T-cell (primary cell): ENCODE results near the gene TAF7. TPM values are rescaled to one million over a fixed set of nuclear protein-coding genes. Genes with fewer than 3 reads are reported as not detected.

Source experiments
- ATAC-seq, 4 experiments: fragments of 200-7000 bp in 3 of 4; fragments of 150-1000 bp in 1 of 4; cut with Tn5 transposase; replicated peaks in 1 of 4; 1 replicate in 3 of 4; 2 replicates in 1 of 4; pipeline ENCODE4 v1.10.0; 2021; ENCODE audit warnings: moderate library complexity in 3 of 4, mild to moderate bottlenecking in 2 of 4, moderate number of reproducible peaks in 1 of 4
- CTCF ChIA-PET, 2 donors: fragments of 300-600 bp; sonication (Branson Sonifier 250); formaldehyde crosslinking; loops; one replicate each; lab custom pipeline; 2022; ENCODE audit warnings: antibody characterized with exemption in 2 of 2; lab: Charles Lee
- POLR2A ChIA-PET, 2 donors: fragments of 300-600 bp; sonication (Branson Sonifier 250); formaldehyde crosslinking; loops; one replicate each; lab custom pipeline; 2022; ENCODE audit warnings: antibody characterized with exemption in 2 of 2; lab: Charles Lee
- DNase-seq, 35 experiments: peaks; one replicate each; pipeline versions ENCODE4 v3.0.0 to v3.0.0-alpha.2; 2013 to 2023
- H3K27ac ChIP-seq: one replicate; pipeline ENCODE4 v1.5.1; 2013; ENCODE audit warnings: low read length
- H3K27me3 ChIP-seq, 2 experiments: replicated peaks in 1 of 2; 1 replicate in 1 of 2; 2 replicates in 1 of 2; pipeline versions ENCODE4 v1.6.1 to v1.7.0; 2013; ENCODE audit warnings: low read length in 1 of 2, mixed read lengths in 1 of 2; ENCODE audit not compliant: control insufficient read depth in 2 of 2, insufficient read depth in 2 of 2; ENCODE audit errors: extremely low read depth in 1 of 2
- H3K36me3 ChIP-seq, 2 donors: 1 replicate in 1 of 2; 2 replicates in 1 of 2; pipeline versions ENCODE4 v1.6.1 to v1.7.0; 2013; ENCODE audit warnings: low read length in 1 of 2; ENCODE audit not compliant: control insufficient read depth in 2 of 2, insufficient read depth in 1 of 2; ENCODE audit errors: extremely low read depth in 1 of 2
- H3K4me1 ChIP-seq, 2 experiments: 1 replicate in 1 of 2; 2 replicates in 1 of 2; pipeline versions ENCODE4 v1.6.1 to v1.7.0; 2013; ENCODE audit warnings: low read length in 2 of 2, mixed read lengths in 1 of 2; ENCODE audit not compliant: insufficient read depth in 2 of 2, control insufficient read depth in 1 of 2; ENCODE audit errors: extremely low read depth in 1 of 2
- H3K4me3 ChIP-seq, 2 donors: 1 replicate in 1 of 2; 2 replicates in 1 of 2; pipeline versions ENCODE4 v1.5.1 to v1.7.0; 2013; ENCODE audit warnings: mild to moderate bottlenecking in 2 of 2, low read length in 1 of 2, moderate library complexity in 1 of 2; ENCODE audit not compliant: control insufficient read depth in 1 of 2; ENCODE audit errors: extremely low read depth in 1 of 2
- H3K9me3 ChIP-seq: 2 replicates; pipeline ENCODE4 v1.7.0; 2013
- H3K27ac Mint-ChIP-seq, 2 donors: one replicate each; pipeline ENCODE4 v1.8.0; 2020 to 2021; ENCODE audit warnings: mild to moderate bottlenecking in 2 of 2, mixed read lengths in 2 of 2
- H3K27me3 Mint-ChIP-seq, 2 donors: one replicate each; pipeline ENCODE4 v1.8.0; 2021 to 2022; ENCODE audit warnings: mixed read lengths in 2 of 2
- H3K36me3 Mint-ChIP-seq: one replicate; pipeline ENCODE4 v1.8.0; 2021; ENCODE audit warnings: mixed read lengths
- H3K4me1 Mint-ChIP-seq, 3 donors: one replicate each; pipeline ENCODE4 v1.8.0; 2020 to 2022; ENCODE audit warnings: mixed read lengths in 3 of 3, mild to moderate bottlenecking in 1 of 3
- H3K4me3 Mint-ChIP-seq, 3 donors: one replicate each; pipeline ENCODE4 v1.8.0; 2020 to 2022; ENCODE audit warnings: mild to moderate bottlenecking in 3 of 3, mixed read lengths in 3 of 3, moderate library complexity in 3 of 3
- H3K9me3 Mint-ChIP-seq, 3 donors: one replicate each; pipeline ENCODE4 v1.8.0; 2020 to 2022; ENCODE audit warnings: mixed read lengths in 3 of 3
- WGBS: methylation state at CpG from one replicate; pipeline ENCODE4 v1.1.5; 2013; ENCODE audit warnings: missing lambda C conversion rate; ENCODE audit not compliant: insufficient coverage; 5-methylcytosine and 5-hydroxymethylcytosine counted together
- total RNA-seq, 35 experiments: library from RNA in 6 of 35; stranded (reverse) in 6 of 35; fragments of 120-200 nt in 1 of 35; gene quantifications; one replicate each; pipeline versions ENCODE4 v1.2.1 to v1.2.4 and lab custom pipeline; 2013 to 2026

Gene TAF7
- total RNA-seq, 5 donors from 2014 or later (not counting 1 experiment from before 2014, with no cell fraction given) = 83.7 to 103 (median 101) TPM

- H3K9me3 ChIP-seq = peaks cover 8% of the 10 kb centered on the region
- Mint-ChIP-seq H3K9me3 (peaks cover 28 to 51% (median 50%) of the 10 kb centered on the region in 3 donors), H3K27ac (no peak within 1 kb of the TSS), H3K4me1 (peaks cover 0 to 2% (median 0%) of the 10 kb centered on the region in 3 donors), H3K36me3 (peaks cover 18% of the 10 kb centered on the region), H3K27me3 (peaks cover 72 to 90% of the 10 kb centered on the region in 2 donors), H3K4me3 (peak within 1 kb of the TSS; percentile 50 to 79 (median 70))
- H3K27me3 ChIP-seq = peaks cover 22 to 55% of the 10 kb centered on the region in 2 experiments
- CTCF ChIA-PET = interaction anchor here (0.6 to 1.1 kb wide), 2 partner anchors 204 kb away, joined by 4 to 8 read pairs; no protein-coding TSS in a partner anchor
- 21% methylated on average over 16 of the region's 24 CpGs for WGBS
- H3K27ac ChIP-seq = no peak within 1 kb of the TSS
- POLR2A ChIA-PET = no interaction called here
- ATAC-seq = peak in 1 of 4 experiments; percentile 54
- peaks cover 0 to 3% of the 10 kb centered on the region in 2 donors for H3K36me3 ChIP-seq
- H3K4me1 ChIP-seq = peaks cover 0 to 3% of the 10 kb centered on the region in 2 experiments
- H3K4me3 ChIP-seq = peak within 1 kb of the TSS; percentile 37 to 58
- peak in 1 of 35 experiments; percentile 55 for DNase-seq
Observed at GRCh38 chr5:141359790-141360426, 39.3 kb upstream of the TAF7 start, which contains the start of gene PCDHGB2. Gene PCDHGB2 (plus strand): TSS chr5:141359994. CDS start chr5:141360136, 142 bp downstream.

- Histone ChIP-seq H3K4me1 (peaks cover 0 to 4% of the 10 kb centered on the region in 2 experiments), H3K4me3 (no peak overlapping the region), H3K9me3 (peaks cover 2% of the 10 kb centered on the region), H3K27me3 (peaks cover 11 to 49% of the 10 kb centered on the region in 2 experiments), H3K36me3 (no peaks in the 10 kb centered on the region), H3K27ac (no peak overlapping the region)
- peaks cover 11% of the 10 kb centered on the region for H3K36me3 Mint-ChIP-seq
- H3K27ac Mint-ChIP-seq = no peak overlapping the region
- H3K4me1 Mint-ChIP-seq = peaks cover 0 to 2% (median 0%) of the 10 kb centered on the region in 3 donors
- ATAC-seq = no peak
- WGBS = 52% methylated on average over 19 of the region's 19 CpGs
- no peak for DNase-seq
- no peak overlapping the region for H3K4me3 Mint-ChIP-seq
- peaks cover 23 to 40% (median 37%) of the 10 kb centered on the region in 3 donors for H3K9me3 Mint-ChIP-seq
- ChIA-PET POLR2A (no interaction called here), CTCF (interaction anchor here in 1 of 2 donors (0.7 kb wide), 1 partner anchor 18 kb away, joined by 3 read pairs; the partner anchor contains the start of gene PCDHGA2)
- H3K27me3 Mint-ChIP-seq = peaks cover 67 to 82% of the 10 kb centered on the region in 2 donors
Observed at GRCh38 chr5:141356950-141357349, 36.4 kb upstream of the TAF7 start.

- Histone ChIP-seq H3K4me3 (no peak overlapping the region), H3K9me3 (peaks cover 2% of the 10 kb centered on the region), H3K27me3 (peaks cover 11 to 51% of the 10 kb centered on the region in 2 experiments), H3K36me3 (no peaks in the 10 kb centered on the region), H3K27ac (no peak overlapping the region), H3K4me1 (peaks cover 0 to 4% of the 10 kb centered on the region in 2 experiments)
- peaks cover 21 to 37% (median 34%) of the 10 kb centered on the region in 3 donors for H3K9me3 Mint-ChIP-seq
- POLR2A ChIA-PET = interaction anchor here in 1 of 2 donors (1.0 kb wide), 2 partner anchors 12 to 26 kb away, joined by 3 to 5 read pairs; partner anchors contain the start of gene PCDHGA1
- H3K27ac Mint-ChIP-seq = no peak overlapping the region
- ATAC-seq (no peak), DNase-seq (no peak)
- no peak overlapping the region for H3K4me3 Mint-ChIP-seq
- peaks cover 0 to 2% (median 0%) of the 10 kb centered on the region in 3 donors for H3K4me1 Mint-ChIP-seq
- peaks cover 9% of the 10 kb centered on the region for H3K36me3 Mint-ChIP-seq
- WGBS = 61% methylated on average over 4 of the region's 5 CpGs
- peaks cover 67 to 81% of the 10 kb centered on the region in 2 donors for H3K27me3 Mint-ChIP-seq
- CTCF ChIA-PET = no interaction called here
Observed at GRCh38 chr5:141356133-141356532, 35.5 kb upstream of the TAF7 start.

- no peak overlapping the region for H3K4me3 Mint-ChIP-seq
- Histone ChIP-seq H3K9me3 (no peaks in the 10 kb centered on the region), H3K27ac (no peak overlapping the region), H3K36me3 (no peaks in the 10 kb centered on the region), H3K4me3 (no peak overlapping the region), H3K4me1 (peaks cover 0 to 4% of the 10 kb centered on the region in 2 experiments), H3K27me3 (peaks cover 10 to 51% of the 10 kb centered on the region in 2 experiments)
- peaks cover 19 to 32% (median 29%) of the 10 kb centered on the region in 3 donors for H3K9me3 Mint-ChIP-seq
- no peak for DNase-seq
- ATAC-seq = no peak
- peaks cover 4% of the 10 kb centered on the region for H3K36me3 Mint-ChIP-seq
- ChIA-PET POLR2A (interaction anchor here in 1 of 2 donors (1.0 kb wide), 2 partner anchors 11 to 25 kb away, joined by 3 to 5 read pairs; partner anchors contain the start of gene PCDHGA1), CTCF (interaction anchor here in 1 of 2 donors (1.0 kb wide), 2 partner anchors 25 to 208 kb away, joined by 3 to 8 read pairs; partner anchors contain the start of gene PCDHGA1)
- H3K4me1 Mint-ChIP-seq = peaks cover 0 to 2% (median 0%) of the 10 kb centered on the region in 3 donors
- peaks cover 67 to 81% of the 10 kb centered on the region in 2 donors for H3K27me3 Mint-ChIP-seq
- 63% methylated on average over 24 of the region's 24 CpGs for WGBS
- no peak overlapping the region for H3K27ac Mint-ChIP-seq
Observed at GRCh38 chr5:141355641-141356040, 35.1 kb upstream of the TAF7 start.

GRCh38 chr5:141354900-141355469 is 34.4 kb upstream of the TAF7 start, which contains the start of gene PCDHGA4:
Gene PCDHGA4 (plus strand): TSS chr5:141355021. CDS start chr5:141355108, 87 bp downstream.
- Histone ChIP-seq H3K4me3 (peak within 1 kb of the TSS; percentile 13 to 49), H3K27me3 (peaks cover 7 to 52% of the 10 kb centered on the region in 2 experiments), H3K36me3 (no peaks in the 10 kb centered on the region), H3K27ac (no peak within 1 kb of the TSS), H3K4me1 (peaks cover 0 to 7% of the 10 kb centered on the region in 2 experiments), H3K9me3 (no peaks in the 10 kb centered on the region)
- Mint-ChIP-seq H3K9me3 (peaks cover 19 to 33% (median 30%) of the 10 kb centered on the region in 3 donors), H3K4me3 (peak within 1 kb of the TSS in 2 of 3 donors; percentile 47 to 49), H3K27ac (no peak within 1 kb of the TSS), H3K4me1 (peaks cover 0 to 5% (median 4%) of the 10 kb centered on the region in 3 donors), H3K27me3 (peaks cover 69 to 81% of the 10 kb centered on the region in 2 donors), H3K36me3 (peaks cover 6% of the 10 kb centered on the region)
- POLR2A ChIA-PET = interaction anchor here (1.0 to 1.2 kb wide), 3 partner anchors 11 to 24 kb away, joined by 3 to 5 read pairs (median 3); partner anchors contain the start of genes PCDHGA1 (in 1 of the 2) and PCDHGB3 (in 1 of the 2)
- CTCF ChIA-PET = interaction anchor here in 1 of 2 donors (1.0 kb wide), 2 partner anchors 25 to 209 kb away, joined by 3 to 8 read pairs; partner anchors contain the start of gene PCDHGA1
- ATAC-seq (no peak), DNase-seq (peak in 1 of 35 experiments; percentile 27)
- WGBS = 22% methylated on average over 29 of the region's 29 CpGs
